ENCODE measurements around the gene CIAO1.

The CIAO1 gene

DNA sequence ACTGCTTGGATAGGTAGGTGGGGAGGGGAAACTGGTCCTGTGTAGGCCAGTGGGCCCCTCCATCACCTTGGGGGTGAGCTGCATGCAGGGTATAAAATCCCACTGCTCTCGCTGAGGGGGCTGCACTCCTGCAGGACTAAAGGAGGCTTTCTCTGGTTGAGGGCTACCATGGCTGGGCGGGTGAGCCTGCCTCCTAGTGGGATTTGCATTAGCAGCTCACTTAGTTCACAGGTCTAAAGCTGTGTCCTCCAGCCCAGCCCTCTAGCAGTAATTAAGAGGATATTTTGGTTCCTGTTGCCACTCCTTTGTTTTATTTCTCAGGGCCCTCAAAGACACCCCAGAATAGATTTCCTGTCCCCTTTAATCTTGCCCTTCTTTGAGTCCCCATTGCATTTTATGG is 24.8 kb upstream of the CIAO1 start:
- TF ChIP-seq, protein P1, sequence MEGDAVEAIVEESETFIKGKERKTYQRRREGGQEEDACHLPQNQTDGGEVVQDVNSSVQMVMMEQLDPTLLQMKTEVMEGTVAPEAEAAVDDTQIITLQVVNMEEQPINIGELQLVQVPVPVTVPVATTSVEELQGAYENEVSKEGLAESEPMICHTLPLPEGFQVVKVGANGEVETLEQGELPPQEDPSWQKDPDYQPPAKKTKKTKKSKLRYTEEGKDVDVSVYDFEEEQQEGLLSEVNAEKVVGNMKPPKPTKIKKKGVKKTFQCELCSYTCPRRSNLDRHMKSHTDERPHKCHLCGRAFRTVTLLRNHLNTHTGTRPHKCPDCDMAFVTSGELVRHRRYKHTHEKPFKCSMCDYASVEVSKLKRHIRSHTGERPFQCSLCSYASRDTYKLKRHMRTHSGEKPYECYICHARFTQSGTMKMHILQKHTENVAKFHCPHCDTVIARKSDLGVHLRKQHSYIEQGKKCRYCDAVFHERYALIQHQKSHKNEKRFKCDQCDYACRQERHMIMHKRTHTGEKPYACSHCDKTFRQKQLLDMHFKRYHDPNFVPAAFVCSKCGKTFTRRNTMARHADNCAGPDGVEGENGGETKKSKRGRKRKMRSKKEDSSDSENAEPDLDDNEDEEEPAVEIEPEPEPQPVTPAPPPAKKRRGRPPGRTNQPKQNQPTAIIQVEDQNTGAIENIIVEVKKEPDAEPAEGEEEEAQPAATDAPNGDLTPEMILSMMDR (IDR thresholded peaks at IDR 0.05; ENCODE audit: insufficient read depth, low read length, poor library complexity, severe bottlenecking), result no peak
- no peak for TF ChIP-seq EZH2phosphoT487 (conservative IDR thresholded peaks at IDR 0.05; ENCODE audit: low read length)
- H2AFZ ChIP-seq (ENCODE audit: low read depth, low read length, severe bottlenecking), result no peak overlapping the region
- H3K4me3 ChIP-seq (ENCODE audit: insufficient read depth, low read length, poor library complexity, severe bottlenecking), result no peak overlapping the region
- no peaks in the 10 kb centered on the region for H3K36me3 ChIP-seq (ENCODE audit: low read length)
- no peaks in the 10 kb centered on the region for H4K20me1 ChIP-seq (ENCODE audit: low read depth, low read length)
- no peaks in the 10 kb centered on the region for H3F3A ChIP-seq (ENCODE audit: insufficient read depth)
- no peaks in the 10 kb centered on the region for H3K9me2 ChIP-seq (replicated peaks; ENCODE audit: insufficient read depth, low read length)
- H3K4me2 ChIP-seq (ENCODE audit: low read depth, low read length, poor library complexity, severe bottlenecking), result peak overlapping the region; percentile 48
- H3K27ac ChIP-seq (ENCODE audit: low read depth, low read length), result peak overlapping the region; percentile 52
- H3K27me3 ChIP-seq (ENCODE audit: low read length), result no peaks in the 10 kb centered on the region
- 0 out of 2 replicates have a peak overlapping the region, but pooled peaks have one; percentile 35 for H3K9ac ChIP-seq (ENCODE audit: low read length)
- H3K79me2 ChIP-seq (ENCODE audit: insufficient read depth, low read length), result no peaks in the 10 kb centered on the region
- H3K9me3 ChIP-seq (ENCODE audit: insufficient read depth, low read length), result no peaks in the 10 kb centered on the region

DNA sequence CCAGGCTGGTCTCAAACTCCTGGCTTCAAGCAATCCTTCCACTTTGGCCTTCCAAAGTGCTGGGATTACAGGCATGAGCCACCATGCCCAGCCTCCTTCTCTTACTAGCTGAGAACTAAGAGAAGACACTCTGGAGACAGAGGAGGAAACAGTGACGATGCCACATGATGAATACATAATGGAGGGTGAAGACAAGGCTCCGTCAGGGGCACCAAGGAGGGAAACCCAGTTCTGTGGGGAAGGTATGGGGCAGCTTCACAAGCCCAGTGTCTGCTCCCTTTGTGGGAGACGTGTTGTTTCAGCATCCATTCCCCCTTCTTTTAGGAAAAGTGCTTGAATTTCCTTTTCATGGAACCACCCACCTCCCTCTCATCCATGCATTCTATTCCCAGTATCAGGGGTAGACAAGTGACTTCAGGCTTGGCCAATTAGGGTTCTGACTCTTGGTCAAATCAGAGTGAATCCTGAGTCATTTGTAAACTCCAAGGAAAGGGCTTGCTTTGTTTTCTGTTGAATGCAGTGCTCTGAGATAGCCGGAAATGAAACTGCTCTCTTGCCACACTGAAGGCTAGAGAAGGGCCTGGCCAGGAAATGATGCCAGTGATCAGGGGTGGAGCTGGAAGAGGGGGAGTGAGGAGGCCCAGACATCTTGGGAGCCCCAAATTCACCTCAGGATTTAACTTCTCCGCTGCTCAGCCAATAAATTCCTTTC is 24.0 kb upstream of the CIAO1 start:
- Histone ChIP-seq H3K27ac (ENCODE audit: low read depth, low read length) (peak overlapping the region; percentile 52), H3K9ac (ENCODE audit: low read length) (peak overlapping the region; percentile 35; the same call in 1 of the 2 replicates), H3K4me3 (ENCODE audit: insufficient read depth, low read length, poor library complexity, severe bottlenecking) (no peak overlapping the region), H3F3A (ENCODE audit: insufficient read depth) (no peaks in the 10 kb centered on the region), H3K36me3 (ENCODE audit: low read length) (no peaks in the 10 kb centered on the region), H3K27me3 (ENCODE audit: low read length) (no peaks in the 10 kb centered on the region), H3K4me2 (ENCODE audit: low read depth, low read length, poor library complexity, severe bottlenecking) (peak overlapping the region; percentile 48), H3K79me2 (ENCODE audit: insufficient read depth, low read length) (no peaks in the 10 kb centered on the region), H2AFZ (ENCODE audit: low read depth, low read length, severe bottlenecking) (peak overlapping the region; percentile 34), H4K20me1 (ENCODE audit: low read depth, low read length) (no peaks in the 10 kb centered on the region), H3K9me2 (replicated peaks; ENCODE audit: insufficient read depth, low read length) (no peaks in the 10 kb centered on the region), H3K9me3 (ENCODE audit: insufficient read depth, low read length) (no peaks in the 10 kb centered on the region)
- TF ChIP-seq, protein P1 (IDR thresholded peaks at IDR 0.05; ENCODE audit: insufficient read depth, low read length, poor library complexity, severe bottlenecking), result no peak
- TF ChIP-seq EZH2phosphoT487 (conservative IDR thresholded peaks at IDR 0.05; ENCODE audit: low read length), result no peak

DNA sequence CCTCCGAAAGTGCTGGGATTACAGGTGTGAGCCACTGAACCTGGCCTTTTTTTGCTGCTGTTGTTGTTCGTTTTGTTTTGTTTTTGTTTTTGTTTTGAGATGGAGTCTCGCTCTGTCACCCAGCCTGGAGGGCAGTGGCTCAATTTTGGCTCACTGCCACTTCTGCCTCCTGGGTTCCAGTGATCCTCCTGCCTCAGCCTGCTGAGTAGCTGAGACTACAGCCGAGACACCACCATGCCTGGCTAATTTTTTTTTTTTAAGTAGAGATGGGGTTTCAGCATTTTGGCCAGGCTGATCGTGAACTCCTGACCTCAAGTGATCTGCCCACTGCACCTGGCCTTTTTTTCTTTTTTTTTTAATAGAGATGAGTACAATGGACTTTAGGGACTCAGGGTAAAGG is 22.2 kb upstream of the CIAO1 start:
- no peaks in the 10 kb centered on the region for H3K27me3 ChIP-seq (ENCODE audit: low read length)
- no peaks in the 10 kb centered on the region for H3K9me2 ChIP-seq (replicated peaks; ENCODE audit: insufficient read depth, low read length)
- no peak overlapping the region for H3K4me3 ChIP-seq (ENCODE audit: insufficient read depth, low read length, poor library complexity, severe bottlenecking)
- H2AFZ ChIP-seq (ENCODE audit: low read depth, low read length, severe bottlenecking), result no peak overlapping the region
- H3K9ac ChIP-seq (ENCODE audit: low read length), result no peak overlapping the region
- H3K4me2 ChIP-seq (ENCODE audit: low read depth, low read length, poor library complexity, severe bottlenecking), result no peak overlapping the region
- H4K20me1 ChIP-seq (ENCODE audit: low read depth, low read length), result no peaks in the 10 kb centered on the region
- H3K9me3 ChIP-seq (ENCODE audit: insufficient read depth, low read length), result no peaks in the 10 kb centered on the region
- no peak overlapping the region for H3K27ac ChIP-seq (ENCODE audit: low read depth, low read length)
- H3K36me3 ChIP-seq (ENCODE audit: low read length), result no peaks in the 10 kb centered on the region
- no peaks in the 10 kb centered on the region for H3K79me2 ChIP-seq (ENCODE audit: insufficient read depth, low read length)
- TF ChIP-seq EZH2phosphoT487 (conservative IDR thresholded peaks at IDR 0.05; ENCODE audit: low read length), result no peak
- TF ChIP-seq, protein P1 (IDR thresholded peaks at IDR 0.05; ENCODE audit: insufficient read depth, low read length, poor library complexity, severe bottlenecking), result no peak
- H3F3A ChIP-seq (ENCODE audit: insufficient read depth), result no peaks in the 10 kb centered on the region
